ENCODE measurements around the gene SNRK. TPM values are rescaled to one million over a fixed set of nuclear protein-coding genes. Genes with fewer than 3 reads are reported as not detected.

SNRK gene
- total and polyA plus RNA-seq, 9 of the 15 experiments (the other 6 are each of a cell fraction or from before 2014, with no cell fraction given) = 1.7 to 12.3 (median 7.3) TPM

- no peak for DNase-seq (ENCODE audit: extremely low read depth in 1 of 4, low spot score in 3 of 4)
- H3K36me3 ChIP-seq (ENCODE audit: control insufficient read depth, insufficient read depth, low read length) = peaks cover 8% of the 10 kb centered on the region; the same call in 1 of the 3 replicates
- in situ Hi-C loops (cut with MboI) (no loop called here), intact Hi-C loops (cut with micrococcal nuclease) (no loop called here)
- ChIA-PET CTCF (ENCODE audit: low intra/inter-chr PET ratio) (no interaction called here), POLR2A (interaction anchor here (1.6 kb wide), 1 partner anchor 9 kb away, joined by 3 read pairs; no protein-coding TSS in a partner anchor)
- H3K4me3 ChIP-seq = no peak overlapping the region
- no peaks in the 10 kb centered on the region for H3K27me3 ChIP-seq (ENCODE audit: control insufficient read depth in 2 of 2, insufficient read depth in 2 of 2, low read length in 2 of 2)
- no peak for FAIRE-seq
- WGBS (ENCODE audit: insufficient coverage, low coverage, missing lambda C conversion rate) = 81% methylated on average over 2 of the region's 2 CpGs
- ATAC-seq = no peak
- H3K4me1 ChIP-seq (replicated peaks in 1 of 2; ENCODE audit: control insufficient read depth in 2 of 2, insufficient read depth in 2 of 2, low read length in 2 of 2) = peaks cover 12% of the 10 kb centered on the region in 2 experiments; a peak in 4 of 5 replicates
- H2AFZ ChIP-seq (ENCODE audit: low read depth, low read length) = no peak overlapping the region
- no peaks in the 10 kb centered on the region for H3K9me1 ChIP-seq (ENCODE audit: control insufficient read depth, insufficient read depth, low read length)
- H4K20me1 ChIP-seq (replicated peaks; ENCODE audit: control insufficient read depth, insufficient read depth, low read length) = peaks cover 11% of the 10 kb centered on the region
- no peak for TF ChIP-seq ZNF609 (CRISPR knock-in tag; IDR thresholded peaks at IDR 0.05; ENCODE audit: borderline replicate concordance)
- no peak for TF ChIP-seq STAT5B (CRISPR knock-in tag; IDR thresholded peaks at IDR 0.05)
- no peak for TF ChIP-seq ETS2 (tag; IDR thresholded peaks at IDR 0.05; ENCODE audit: borderline replicate concordance, poor library complexity, severe bottlenecking)
- no peak for TF ChIP-seq CBFA2T2 (conservative IDR thresholded peaks at IDR 0.05)
- no peak for TF ChIP-seq E2F8 (IDR thresholded peaks at IDR 0.05; ENCODE audit: low read depth, partially characterized antibody)
- no peak for TF ChIP-seq ERF (CRISPR knock-in tag; IDR thresholded peaks at IDR 0.05)
- TF ChIP-seq PHF8 (IDR thresholded peaks at IDR 0.05; ENCODE audit: borderline replicate concordance, low read length) = no peak
- TF ChIP-seq NFIC (IDR thresholded peaks at IDR 0.05) = no peak
- TF ChIP-seq HMBOX1 (IDR thresholded peaks at IDR 0.05) = no peak
- TF ChIP-seq MNT (conservative IDR thresholded peaks at IDR 0.05) = no peak
- no peak for TF ChIP-seq U2AF1 (optimal IDR thresholded peaks at IDR 0.05; ENCODE audit: low read depth, low read length)
- 0 out of 4 replicates have a peak overlapping the region, but pooled peaks of 1 of the 2 experiments have one; percentile 7 for H3K9ac ChIP-seq (ENCODE audit: insufficient read depth in 1 of 2, low read depth in 2 of 2, low read length in 2 of 2)
- H3K79me2 ChIP-seq (ENCODE audit: control insufficient read depth, insufficient read depth, low read length) = peaks cover 36% of the 10 kb centered on the region
- no peak overlapping the region for H3K27ac ChIP-seq (ENCODE audit: extremely low read depth, low read depth, low read length)
- no peak overlapping the region for H3K4me2 ChIP-seq (ENCODE audit: insufficient read depth, low read length)
- no TSS peak for BruUV-seq (replicated peaks)
- H3K9me3 ChIP-seq (replicated peaks; ENCODE audit: control insufficient read depth, insufficient read depth, low read depth, low read length) = no peaks in the 10 kb centered on the region
These were observed 2.5 kb downstream of the SNRK start for GRCh38 chr3:43288850-43289249.

Data from K562 (cell line).